ENCODE data around the gene ADD1.
A peak's percentile ranks its signal among the peaks of the same experiment; 100 is the strongest.

ADD1 gene

DNA sequence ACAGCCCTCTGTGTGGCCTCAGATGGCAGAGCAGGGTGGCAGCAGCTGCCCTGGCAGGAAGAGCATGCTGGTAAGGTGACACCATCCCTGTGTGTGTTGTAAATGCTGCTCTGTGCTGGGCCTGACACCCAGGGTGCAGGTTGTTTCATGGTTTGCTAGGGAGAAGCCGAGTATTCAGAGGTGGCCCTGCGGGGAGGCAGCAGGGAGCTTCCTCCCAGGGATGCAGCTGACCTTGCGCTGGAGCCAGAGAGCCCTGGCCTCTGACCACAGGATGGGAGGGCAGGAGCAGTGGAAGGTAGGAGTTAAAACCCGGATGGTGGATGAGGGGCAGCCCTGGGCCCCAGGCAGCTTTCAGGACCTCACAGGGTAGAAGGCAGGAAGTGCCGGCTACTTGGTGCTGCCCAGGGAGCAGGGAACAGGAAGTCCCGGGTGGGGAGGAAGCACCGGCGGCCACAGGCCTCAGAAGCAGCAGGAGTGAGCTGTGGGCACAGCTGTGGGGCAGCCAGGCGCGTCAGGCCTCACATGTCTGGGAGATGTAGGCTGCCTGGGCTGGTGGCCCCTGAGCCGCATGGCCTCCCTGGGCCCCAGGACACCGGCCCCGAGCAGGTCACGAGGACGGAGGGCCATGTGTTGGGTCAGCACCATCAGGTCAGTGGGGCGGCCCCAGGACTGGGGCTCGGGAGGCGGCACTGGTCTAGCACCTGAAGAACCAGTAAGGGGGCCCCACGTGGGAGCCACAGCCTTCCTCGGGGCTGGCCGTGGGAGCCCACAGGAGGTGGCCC, 31.6 kb upstream of the ADD1 start:
- peak overlapping the region; percentile 96 for H3K27ac Mint-ChIP-seq

DNA sequence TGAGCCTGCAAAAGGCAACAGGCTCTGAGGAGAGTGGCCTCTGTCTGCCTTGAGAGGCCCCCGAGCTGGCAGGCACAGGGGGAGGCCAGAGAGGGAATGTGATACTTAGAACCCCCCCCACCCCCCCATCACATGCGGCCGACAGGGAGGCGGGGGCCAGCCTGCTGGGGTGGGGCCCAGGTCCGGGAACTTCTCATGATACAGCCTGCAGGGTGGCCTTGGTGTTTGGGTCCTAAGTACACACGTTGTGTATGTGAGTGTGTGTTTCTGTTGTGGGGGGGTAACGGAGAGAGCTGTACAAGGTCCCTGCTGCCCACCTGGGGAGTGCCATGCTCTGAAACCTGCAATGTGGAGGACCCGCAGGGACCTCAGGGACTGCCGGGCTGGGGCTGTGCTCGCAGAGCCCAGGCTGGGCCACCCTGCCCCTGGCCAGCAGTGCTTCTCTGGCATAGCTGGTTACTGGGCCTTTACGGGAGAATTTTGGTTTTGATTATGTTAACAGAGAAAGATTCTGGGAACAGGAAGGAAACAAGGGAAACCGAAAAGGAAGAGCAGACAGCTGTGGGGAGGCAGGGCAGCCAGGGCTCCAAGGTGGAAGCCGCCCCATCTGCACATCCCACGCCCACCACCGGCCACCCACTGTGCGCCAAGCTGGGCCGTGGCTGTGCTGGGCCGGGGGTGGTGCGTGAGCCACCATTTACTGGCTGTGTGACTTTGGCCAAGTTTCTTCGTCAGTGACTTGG, 30.9 kb upstream of the ADD1 start:
- Mint-ChIP-seq H3K9me3 (no peaks in the 10 kb centered on the region), H3K27ac (peak overlapping the region; percentile 96), H3K4me3 (peak overlapping the region; percentile 97 to 99), H3K27me3 (no peaks in the 10 kb centered on the region), H3K36me3 (ENCODE audit: insufficient read depth) (peaks cover 21% of the 10 kb centered on the region), H3K4me1 (ENCODE audit: low read depth in 2 of 2) (peaks cover 55 to 63% of the 10 kb centered on the region in 2 donors)
- ATAC-seq (replicated peaks): no peak
- no peak for DNase-seq

More for the DNA sequence above, 31.6 kb upstream of the ADD1 start:
- peaks cover 51 to 64% of the 10 kb centered on the region in 2 donors for H3K4me1 Mint-ChIP-seq (ENCODE audit: low read depth in 2 of 2)
- no peaks in the 10 kb centered on the region for H3K27me3 Mint-ChIP-seq
- H3K36me3 Mint-ChIP-seq (ENCODE audit: insufficient read depth): peaks cover 19% of the 10 kb centered on the region
- ATAC-seq (replicated peaks) (peak; percentile 66), DNase-seq (peak; percentile 50 to 56 (median 51))
- no peaks in the 10 kb centered on the region for H3K9me3 Mint-ChIP-seq
- peak overlapping the region; percentile 97 to 99 for H3K4me3 Mint-ChIP-seq

DNA sequence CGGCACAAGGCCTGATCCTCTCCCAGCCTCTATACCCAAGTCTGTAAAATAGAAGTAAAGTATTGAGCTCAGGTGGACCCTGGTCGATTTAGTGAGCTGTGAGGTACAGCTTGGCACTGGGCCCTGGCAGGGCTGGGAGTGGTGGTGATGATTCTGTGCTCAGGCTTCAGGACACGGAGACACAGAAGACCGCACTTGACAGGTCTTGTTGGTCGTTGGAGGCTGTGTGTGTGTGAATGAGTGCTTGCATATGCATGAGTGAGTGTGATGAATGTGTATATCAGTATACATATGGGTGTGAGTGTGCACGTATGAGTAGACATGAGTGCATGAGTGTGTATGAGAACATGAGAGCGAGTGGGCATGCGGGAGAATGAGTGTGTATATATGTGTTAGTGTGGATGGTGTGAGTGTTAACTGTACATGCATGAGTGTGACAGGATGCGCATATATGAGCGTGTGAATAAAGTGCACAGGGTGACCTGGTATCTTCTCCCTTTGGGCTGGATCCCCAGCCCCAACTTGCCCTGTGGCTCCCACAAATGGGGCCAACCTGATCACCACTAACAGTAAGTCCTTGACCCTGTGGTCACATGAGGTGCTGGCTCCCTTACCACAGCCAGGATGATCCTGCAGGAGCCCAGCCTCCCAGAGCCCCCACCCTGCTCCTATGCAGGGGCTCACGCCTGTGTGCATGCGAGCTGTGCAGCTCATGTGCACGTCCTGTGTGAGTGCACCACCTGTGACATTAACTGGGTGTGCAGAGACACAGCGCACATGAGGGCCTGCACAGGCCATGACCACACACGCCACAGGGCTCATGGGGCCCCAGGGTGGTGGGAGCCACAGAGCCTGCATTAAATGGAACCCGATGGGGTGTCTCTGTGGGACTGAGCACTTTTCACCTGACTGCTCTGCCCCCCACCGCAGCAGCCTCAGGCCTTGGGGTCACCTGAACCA, 29.9 kb upstream of the ADD1 start:
- Mint-ChIP-seq H3K27me3 (no peaks in the 10 kb centered on the region), H3K27ac (peak overlapping the region; percentile 96), H3K36me3 (ENCODE audit: insufficient read depth) (peaks cover 21% of the 10 kb centered on the region), H3K4me1 (ENCODE audit: low read depth in 2 of 2) (peaks cover 55 to 63% of the 10 kb centered on the region in 2 donors), H3K4me3 (peak overlapping the region; percentile 97 to 99), H3K9me3 (no peaks in the 10 kb centered on the region)
- DNase-seq: peak in 1 of 3 experiments; percentile 23
- peak; percentile 37 for ATAC-seq (replicated peaks)

DNA sequence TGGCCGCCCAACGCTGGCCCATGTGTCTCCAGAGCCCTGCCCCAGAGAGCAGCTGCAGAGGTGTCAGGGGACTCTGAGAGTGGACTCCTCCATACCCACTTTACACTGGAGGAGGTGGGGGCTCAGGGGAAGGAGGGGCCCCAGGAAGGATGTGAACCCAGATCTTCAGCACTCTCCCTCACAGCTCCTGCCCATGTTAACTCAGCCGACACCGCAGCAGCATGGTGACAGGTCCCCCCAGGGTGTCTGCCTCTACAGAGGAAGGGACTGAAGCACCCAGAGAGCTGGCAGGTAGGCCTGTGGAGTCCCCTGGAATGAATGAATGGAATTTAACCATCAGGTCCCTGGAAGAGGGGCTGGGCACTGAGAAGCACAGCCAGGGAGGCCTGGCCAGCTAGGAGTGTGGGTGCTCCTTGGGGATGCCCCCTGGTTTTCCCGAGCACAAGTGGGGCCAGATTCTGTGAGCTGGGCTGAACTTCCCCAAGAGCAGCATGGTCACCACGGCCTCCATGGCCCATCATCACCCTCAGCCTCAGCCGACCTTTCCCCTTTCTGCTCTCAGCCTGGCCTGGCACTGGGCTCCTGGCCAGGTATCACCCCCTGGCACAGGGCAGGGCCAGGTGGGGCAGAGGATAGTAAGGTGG, 28.9 kb upstream of the ADD1 start:
- H3K4me1 Mint-ChIP-seq (ENCODE audit: low read depth in 2 of 2): peaks cover 60 to 69% of the 10 kb centered on the region in 2 donors

DNA sequence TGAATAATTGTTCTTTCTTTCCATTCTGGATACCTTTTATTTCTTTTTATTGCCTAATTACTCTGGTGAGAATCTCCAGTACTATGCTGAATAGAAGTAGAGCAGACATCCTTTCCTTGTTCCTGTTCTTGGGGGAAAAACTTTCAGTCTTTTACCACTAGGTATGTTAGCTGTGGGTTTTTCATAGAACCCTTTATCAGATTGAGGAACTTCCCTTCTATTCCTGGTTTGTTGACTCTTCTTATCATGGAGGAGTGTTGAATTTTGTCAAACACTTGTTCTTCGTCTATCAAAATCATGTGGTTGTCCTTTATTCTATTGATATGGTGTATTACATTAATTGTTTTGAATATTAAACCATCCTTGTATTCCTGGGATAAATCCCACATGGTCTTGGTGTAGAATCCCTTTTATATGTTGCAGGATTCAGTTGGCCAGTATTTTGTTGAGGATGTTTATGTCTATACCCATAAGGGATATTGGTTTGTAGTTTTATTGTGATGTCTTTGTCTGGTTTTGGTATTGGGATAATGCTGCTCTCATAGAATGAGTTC, 27.2 kb upstream of the ADD1 start:
- Mint-ChIP-seq H3K9me3 (no peaks in the 10 kb centered on the region), H3K27me3 (no peaks in the 10 kb centered on the region), H3K4me1 (ENCODE audit: low read depth in 2 of 2) (peaks cover 62 to 67% of the 10 kb centered on the region in 2 donors), H3K36me3 (ENCODE audit: insufficient read depth) (peaks cover 36% of the 10 kb centered on the region), H3K4me3 (peak overlapping the region; percentile 97 to 99), H3K27ac (peak overlapping the region; percentile 96)
- no peak for ATAC-seq (replicated peaks)
- no peak for DNase-seq

More for the DNA sequence above, 28.9 kb upstream of the ADD1 start:
- Mint-ChIP-seq H3K4me3 (peak overlapping the region; percentile 97 to 99), H3K27ac (peak overlapping the region; percentile 96), H3K36me3 (ENCODE audit: insufficient read depth) (peaks cover 24% of the 10 kb centered on the region), H3K9me3 (no peaks in the 10 kb centered on the region), H3K27me3 (no peaks in the 10 kb centered on the region)
- DNase-seq (peak; percentile 40 to 50 (median 45)), ATAC-seq (replicated peaks) (peak; percentile 54)

DNA sequence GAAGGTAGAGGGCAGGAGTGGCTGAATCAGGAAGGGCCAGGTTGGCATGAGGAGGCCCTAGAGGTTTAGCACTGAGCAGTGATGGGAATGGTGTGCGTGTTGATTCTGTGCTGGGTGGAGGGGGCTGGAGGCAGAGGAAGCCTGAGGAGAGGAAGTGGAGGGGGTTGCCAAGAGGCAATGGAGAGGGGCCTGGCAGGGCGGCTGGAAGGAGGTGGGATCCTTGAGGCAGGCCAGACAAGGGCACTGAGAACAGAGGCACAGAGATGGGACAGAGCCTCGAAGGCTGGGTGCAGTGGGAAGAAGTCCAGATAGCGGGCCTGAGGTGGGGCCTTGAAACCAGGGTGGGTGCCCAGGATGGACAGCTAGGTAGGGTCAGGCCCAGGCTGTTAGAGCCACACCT, 26.5 kb upstream of the ADD1 start:
- peaks cover 36% of the 10 kb centered on the region for H3K36me3 Mint-ChIP-seq (ENCODE audit: insufficient read depth)
- H3K27ac Mint-ChIP-seq: peak overlapping the region; percentile 96
- peak overlapping the region; percentile 97 to 99 for H3K4me3 Mint-ChIP-seq
- no peaks in the 10 kb centered on the region for H3K9me3 Mint-ChIP-seq
- peaks cover 55 to 61% of the 10 kb centered on the region in 2 donors for H3K4me1 Mint-ChIP-seq (ENCODE audit: low read depth in 2 of 2)
- no peak for ATAC-seq (replicated peaks)
- DNase-seq: no peak
- H3K27me3 Mint-ChIP-seq: no peaks in the 10 kb centered on the region

DNA sequence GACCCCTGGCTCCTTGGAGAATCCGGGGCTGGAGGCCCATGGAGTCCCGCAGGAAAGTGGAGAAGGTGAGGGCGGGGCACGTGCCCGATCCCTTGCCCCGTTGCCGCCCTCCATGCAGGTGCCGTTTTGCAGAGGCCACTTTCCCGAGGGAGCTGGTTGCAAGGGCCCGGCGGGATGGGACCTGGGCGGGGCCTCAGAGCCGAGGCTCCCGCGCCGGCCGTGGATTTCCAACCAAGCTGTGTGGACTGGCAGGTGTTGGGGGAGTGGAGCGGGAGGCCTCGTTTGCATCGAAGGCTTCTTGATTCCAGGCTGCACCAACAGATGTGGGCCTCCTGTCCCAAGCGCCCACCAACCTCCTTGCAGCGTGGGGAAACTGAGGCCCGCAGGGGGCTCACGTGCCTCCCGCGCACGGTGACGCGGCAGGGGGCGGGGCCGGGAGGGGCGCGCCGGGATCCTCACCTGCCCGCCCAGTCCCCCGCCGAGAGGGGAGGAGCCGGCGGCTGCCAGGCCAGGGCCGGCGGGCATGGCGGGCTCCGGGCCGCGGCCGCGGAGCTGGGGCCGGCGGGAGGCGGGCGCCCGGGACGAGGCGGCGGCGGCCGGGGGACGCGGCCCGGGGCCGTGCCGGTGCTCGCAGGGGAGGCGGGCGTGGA, 25.8 kb upstream of the ADD1 start:
- H3K36me3 Mint-ChIP-seq (ENCODE audit: insufficient read depth): peaks cover 41% of the 10 kb centered on the region
- no peaks in the 10 kb centered on the region for H3K9me3 Mint-ChIP-seq
- peak overlapping the region; percentile 96 for H3K27ac Mint-ChIP-seq
- ATAC-seq (replicated peaks): peak; percentile 20
- no peak for DNase-seq
- H3K4me1 Mint-ChIP-seq (ENCODE audit: low read depth in 2 of 2): peaks cover 57 to 58% of the 10 kb centered on the region in 2 donors
- no peaks in the 10 kb centered on the region for H3K27me3 Mint-ChIP-seq
- peak overlapping the region; percentile 97 to 99 for H3K4me3 Mint-ChIP-seq

DNA sequence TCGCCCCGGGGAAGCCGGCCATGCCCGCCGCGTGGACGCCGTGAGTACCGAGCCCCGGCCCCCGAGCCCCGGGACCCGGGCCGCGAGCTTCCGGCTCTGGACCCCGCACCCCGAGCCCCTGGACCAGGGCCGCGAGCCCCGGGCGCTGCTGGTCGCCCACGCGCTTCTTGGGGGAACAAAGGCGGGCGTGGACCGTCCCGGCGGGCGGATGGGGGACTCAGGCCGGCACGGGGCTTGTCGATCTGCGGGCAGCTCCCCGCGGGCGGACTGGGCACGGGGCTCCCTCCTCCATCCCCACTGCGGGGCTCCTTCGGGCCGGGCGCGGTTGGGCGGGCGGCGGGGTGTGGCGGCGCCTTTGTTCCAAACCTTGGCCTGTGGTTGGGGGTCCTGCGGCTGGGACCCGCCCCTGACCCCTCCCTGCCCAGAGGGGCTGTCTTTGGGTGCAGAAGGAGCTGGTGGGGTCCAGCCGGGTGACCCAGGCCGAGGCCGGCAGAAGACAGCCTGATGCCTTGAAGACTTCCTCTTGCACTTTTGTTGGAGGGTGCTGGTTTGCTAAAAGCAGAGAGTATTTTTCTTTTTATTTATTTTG, 25.2 kb upstream of the ADD1 start:
- no peak for ATAC-seq (replicated peaks)
- Mint-ChIP-seq H3K9me3 (no peaks in the 10 kb centered on the region), H3K4me1 (ENCODE audit: low read depth in 2 of 2) (peaks cover 54 to 57% of the 10 kb centered on the region in 2 donors), H3K27ac (peak overlapping the region; percentile 88 to 92), H3K4me3 (peak overlapping the region; percentile 60 to 73), H3K36me3 (ENCODE audit: insufficient read depth) (peaks cover 47% of the 10 kb centered on the region), H3K27me3 (no peaks in the 10 kb centered on the region)
- no peak for DNase-seq

DNA sequence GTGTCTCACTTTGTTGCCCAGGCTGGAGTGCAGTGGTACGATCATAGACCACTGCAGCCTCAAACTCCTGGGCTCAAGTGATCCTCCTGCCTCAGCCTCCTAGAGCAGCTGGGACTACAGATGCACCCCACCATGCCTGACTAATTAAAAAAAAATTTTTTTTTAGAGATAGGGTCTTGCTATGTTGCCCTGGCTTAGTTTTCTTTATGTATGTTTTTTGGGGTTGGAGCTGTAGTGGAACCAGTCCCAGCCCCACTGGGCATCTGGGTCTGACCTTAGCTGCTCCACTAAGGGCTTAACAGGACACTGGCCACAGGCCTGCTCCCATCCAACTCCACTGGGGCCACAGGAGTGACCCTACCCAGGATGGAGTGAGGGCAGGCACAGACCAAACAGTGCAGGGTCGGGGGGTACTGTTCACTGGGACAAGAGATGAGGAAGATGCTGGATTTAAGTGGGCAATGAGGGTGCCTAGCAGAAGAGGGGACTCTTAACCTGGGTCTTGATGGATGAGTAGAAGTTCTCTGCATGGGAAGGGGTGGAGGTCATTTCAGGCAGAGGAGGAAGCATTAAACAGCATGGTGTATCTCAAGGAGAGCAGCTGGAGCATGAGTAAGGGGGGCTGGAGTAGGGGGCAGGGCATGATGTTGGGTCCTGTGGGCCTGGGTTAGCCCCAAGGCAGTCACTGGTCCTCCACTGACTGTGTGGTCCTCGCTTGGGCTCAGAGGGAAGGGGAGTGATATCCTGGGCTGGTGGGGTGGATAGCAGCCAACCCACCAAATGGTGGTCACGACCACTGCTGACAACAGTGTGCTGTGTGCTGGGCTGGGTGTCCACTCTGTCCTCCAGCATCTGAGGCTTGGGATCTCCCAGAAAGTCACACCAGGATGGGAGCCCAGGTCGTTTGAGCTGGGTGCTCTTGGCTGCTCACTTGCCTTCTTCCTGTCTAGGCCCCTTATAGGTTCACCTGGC, 24.1 kb upstream of the ADD1 start:
- Mint-ChIP-seq H3K27me3 (no peaks in the 10 kb centered on the region), H3K9me3 (no peaks in the 10 kb centered on the region), H3K4me3 (peak overlapping the region; percentile 60 to 73), H3K36me3 (ENCODE audit: insufficient read depth) (peaks cover 46% of the 10 kb centered on the region), H3K4me1 (ENCODE audit: low read depth in 2 of 2) (peaks cover 46 to 49% of the 10 kb centered on the region in 2 donors), H3K27ac (peak overlapping the region; percentile 88 to 92)
- no peak for DNase-seq
- no peak for ATAC-seq (replicated peaks)

DNA sequence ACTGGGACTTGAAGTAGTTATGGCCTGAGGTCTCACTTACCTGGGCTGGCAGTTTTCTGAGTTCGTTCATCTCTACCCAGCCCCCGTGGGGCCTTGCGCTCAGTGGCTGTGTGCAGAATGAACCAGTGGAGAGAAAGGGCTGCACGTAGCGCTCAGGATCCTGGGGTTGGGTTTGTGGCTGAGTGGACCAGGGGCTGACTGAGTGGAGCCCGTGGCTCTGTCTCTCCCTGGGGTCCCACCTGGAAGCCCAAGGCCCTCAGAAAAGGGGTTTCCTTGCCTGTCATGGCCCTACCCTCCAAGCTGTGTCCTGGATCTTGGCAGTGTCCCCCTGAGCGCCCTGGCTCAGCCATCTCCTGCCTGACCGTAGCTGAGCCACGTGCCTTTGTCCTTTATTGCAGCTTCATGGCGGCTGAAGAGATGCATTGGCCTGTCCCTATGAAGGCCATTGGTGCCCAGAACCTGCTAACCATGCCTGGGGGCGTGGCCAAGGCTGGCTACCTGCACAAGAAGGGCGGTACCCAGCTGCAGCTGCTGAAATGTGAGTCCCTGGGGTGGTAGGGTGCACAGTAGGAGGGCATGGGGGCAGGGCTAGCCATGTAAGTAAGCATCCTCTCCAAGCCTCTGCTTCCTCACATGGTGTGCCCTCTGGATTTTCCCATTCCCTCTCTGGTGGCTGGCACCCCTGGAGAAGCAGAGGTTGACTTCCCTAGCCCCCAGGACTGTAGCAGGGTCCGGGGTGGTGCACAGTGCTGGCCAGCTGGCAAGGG, 23.2 kb upstream of the ADD1 start:
- H3K27me3 Mint-ChIP-seq: no peaks in the 10 kb centered on the region
- peaks cover 44% of the 10 kb centered on the region for H3K36me3 Mint-ChIP-seq (ENCODE audit: insufficient read depth)
- ATAC-seq (replicated peaks) (no peak), DNase-seq (no peak)
- peaks cover 37 to 40% of the 10 kb centered on the region in 2 donors for H3K4me1 Mint-ChIP-seq (ENCODE audit: low read depth in 2 of 2)
- peak overlapping the region in 1 of 2 donors; percentile 73 for H3K4me3 Mint-ChIP-seq
- H3K27ac Mint-ChIP-seq: peak overlapping the region; percentile 88 to 92
- no peaks in the 10 kb centered on the region for H3K9me3 Mint-ChIP-seq
